ENCODE measurements around the gene DESI2. TPM values are rescaled to one million over a fixed set of nuclear protein-coding genes. Genes with fewer than 3 reads are reported as not detected.

Gene DESI2
- total RNA-seq, 1 donor from 2014 or later: 26.1 TPM

- intact Hi-C loops (cut with micrococcal nuclease): no loop called here
These were observed 96.5 kb downstream of the DESI2 start for GRCh38 chr1:244749230-244750016.

GRCh38 chr1:244751271-244751895 is 98.5 kb downstream of the DESI2 start:
- intact Hi-C loops (cut with micrococcal nuclease): no loop called here

- intact Hi-C loops (cut with micrococcal nuclease): no loop called here
These were observed 102.7 kb downstream of the DESI2 start for GRCh38 chr1:244755673-244756072.

GRCh38 chr1:244757091-244757939 is 104.4 kb downstream of the DESI2 start:
- intact Hi-C loops (cut with micrococcal nuclease): no loop called here

Other genes starting within 250 kb of the DESI2 start
- gene ADSS2, start 201.2 kb upstream of the DESI2 start, total RNA-seq: 53.3 and 62.3 TPM in 2 replicates
- gene CATSPERE, start 191.9 kb upstream of the DESI2 start, total RNA-seq: 0.27 and 0.50 TPM in 2 replicates
- 27.1 and 30.2 TPM in 2 replicates for gene COX20, start 182.5 kb downstream of the DESI2 start, total RNA-seq
- gene HNRNPU, start 211.4 kb downstream of the DESI2 start, total RNA-seq: 461 and 469 TPM in 2 replicates